CD4-positive, alpha-beta T cell treated with Interleukin-6 for 4 hours (primary cell): ENCODE data around the gene CPNE4.

Experiments
- DNase-seq: peaks from one replicate; pipeline ENCODE4 v3.0.0-alpha.2; 2020; ENCODE audit warnings: mixed read lengths

Gene CPNE4

GRCh38 chr3:131669600-131669999, 365.2 kb downstream of the CPNE4 start:
- no peak for DNase-seq

GRCh38 chr3:131658771-131659170, 376.0 kb downstream of the CPNE4 start:
- no peak for DNase-seq

- DNase-seq = no peak
Measured at GRCh38 chr3:131658115-131658514, 376.7 kb downstream of the CPNE4 start.

GRCh38 chr3:131655070-131655690, 379.6 kb downstream of the CPNE4 start:
- no peak for DNase-seq

DNA sequence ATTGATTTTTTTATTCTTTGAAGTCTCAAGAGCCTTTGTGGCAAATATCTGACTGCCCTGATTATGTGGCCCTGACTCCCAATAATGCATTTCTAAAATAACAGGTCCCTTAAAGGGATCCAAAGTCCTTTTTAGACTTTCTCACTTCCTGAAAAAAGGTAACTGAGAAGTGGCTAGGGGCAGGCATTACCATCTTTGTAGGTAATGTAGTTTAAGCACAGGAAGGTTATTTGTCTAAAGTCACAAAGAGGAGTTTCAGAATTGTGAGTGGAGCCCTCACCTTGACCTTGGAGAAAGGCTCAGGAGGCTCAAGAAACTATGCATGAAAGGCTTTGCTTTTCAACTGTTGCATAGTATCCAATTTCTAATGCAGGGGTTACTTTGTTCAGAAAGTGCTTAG, 389.2 kb downstream of the CPNE4 start:
- no peak for DNase-seq

GRCh38 chr3:131636266-131636775, 398.5 kb downstream of the CPNE4 start:
- DNase-seq = no peak

DNA sequence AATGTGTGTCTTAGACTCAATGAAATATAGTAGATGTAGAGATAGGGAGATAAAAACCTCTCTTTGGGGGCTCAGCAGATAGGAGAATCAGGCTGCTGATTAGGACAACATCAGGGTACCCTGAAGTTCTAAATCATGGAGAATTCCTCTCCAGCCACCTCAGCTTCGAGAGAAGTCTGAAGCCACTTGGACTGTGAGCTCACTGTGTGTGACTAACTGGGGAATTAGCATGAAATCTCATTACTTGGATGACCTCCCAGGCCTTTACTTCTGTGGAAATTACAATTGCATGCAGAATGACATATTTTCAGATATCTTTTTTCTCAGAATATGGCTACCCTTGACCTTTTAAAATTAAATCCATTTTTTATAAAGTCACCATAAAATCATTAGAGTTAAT, 404.0 kb downstream of the CPNE4 start:
- no peak for DNase-seq

DNA sequence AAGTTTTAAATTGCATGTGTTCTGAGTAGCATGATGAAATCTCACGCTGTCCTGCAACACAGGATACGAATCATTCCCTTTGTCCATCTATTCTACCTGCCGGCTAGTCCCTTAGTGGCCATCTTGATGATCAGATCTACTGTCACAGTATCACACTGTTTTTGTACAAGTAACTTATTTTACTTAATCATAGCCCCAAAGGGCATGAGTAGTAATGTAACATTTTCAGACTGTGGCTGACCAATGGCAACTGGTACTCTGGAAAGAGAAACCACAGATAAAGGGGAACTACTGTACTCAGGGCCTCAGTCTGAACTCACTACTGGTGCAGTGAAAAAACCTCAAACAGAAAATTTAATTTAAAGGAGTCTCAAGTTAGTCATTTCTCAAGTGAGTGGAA, 404.7 kb downstream of the CPNE4 start:
- no peak for DNase-seq

DNA sequence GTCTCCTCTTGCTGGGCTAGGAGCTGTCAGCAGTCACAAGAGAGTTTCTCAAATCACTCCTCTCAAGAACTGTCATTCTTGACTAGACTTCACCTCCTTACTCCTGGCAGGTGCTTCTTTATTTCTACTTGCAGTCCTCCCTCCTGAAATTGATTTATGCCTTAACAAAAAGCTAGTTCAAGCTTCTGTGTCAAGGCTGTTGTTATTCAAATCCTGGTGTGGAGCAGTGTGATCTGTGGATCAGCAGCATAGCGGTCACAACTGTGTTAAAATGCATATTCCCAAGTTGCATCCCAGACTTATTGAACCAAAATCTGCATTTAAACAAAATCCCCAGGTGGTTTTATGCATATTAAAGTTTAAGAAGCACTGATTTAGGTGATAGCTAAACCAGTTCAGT, 411.4 kb downstream of the CPNE4 start:
- no peak for DNase-seq

DNA sequence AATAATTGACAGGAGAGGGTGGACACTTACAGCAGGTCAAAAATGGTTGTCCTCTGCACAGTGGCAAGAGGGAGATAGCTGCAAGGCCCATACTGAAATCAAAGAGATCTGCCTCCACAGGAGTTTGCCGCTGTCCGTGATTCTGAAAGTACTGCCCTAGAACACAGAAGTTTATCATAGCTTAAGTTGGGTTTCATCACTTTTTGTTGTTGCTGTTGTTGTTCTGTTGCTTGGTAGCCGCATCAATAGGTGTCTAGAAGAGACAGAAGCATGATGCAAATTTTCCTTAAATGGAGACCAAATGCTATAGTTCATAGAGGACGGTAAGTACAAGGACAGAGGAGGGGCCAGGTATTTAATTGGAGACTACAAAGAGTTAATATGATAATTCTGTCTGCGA, 412.1 kb downstream of the CPNE4 start:
- DNase-seq = no peak

DNA sequence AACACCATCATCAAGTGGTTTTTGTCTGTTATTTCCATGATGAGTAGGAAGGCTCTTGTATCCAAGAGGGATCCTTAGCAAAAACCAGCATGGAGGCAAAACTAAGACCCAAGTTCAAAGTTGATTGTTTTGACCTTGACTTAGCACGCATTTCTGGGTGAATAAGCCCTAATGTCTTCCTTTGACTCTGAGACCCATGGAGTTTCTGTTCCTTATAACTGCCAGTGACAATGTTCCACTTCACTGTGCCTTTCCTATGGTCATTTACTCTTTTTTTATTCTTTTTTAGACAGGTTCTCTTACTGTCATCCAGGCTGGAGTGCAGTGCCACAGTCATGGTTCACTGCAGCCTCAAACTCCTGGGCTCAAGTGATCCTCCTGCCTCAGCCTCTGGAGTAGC, 413.8 kb downstream of the CPNE4 start:
- DNase-seq = no peak

DNA sequence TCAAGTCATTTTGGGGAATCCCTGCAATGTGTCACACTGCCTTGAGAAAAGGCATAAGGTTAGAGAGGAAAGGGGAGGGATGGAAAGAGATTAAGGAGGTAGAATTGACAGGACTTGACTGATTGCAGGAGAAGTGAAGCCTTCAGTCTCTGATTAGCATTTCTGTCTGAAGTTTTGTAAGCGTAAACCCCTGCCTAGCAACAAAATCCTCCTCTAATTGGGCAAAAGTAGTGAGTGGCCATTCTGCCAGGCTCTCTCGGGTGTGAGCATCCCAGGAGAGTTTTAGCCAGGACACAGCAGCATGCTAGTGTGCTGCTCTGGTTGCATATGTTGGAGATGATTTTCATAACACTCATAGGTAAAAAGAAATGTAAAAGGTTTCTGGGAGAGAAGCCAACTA, 415.0 kb downstream of the CPNE4 start:
- DNase-seq = no peak

GRCh38 chr3:131616719-131617118, 418.1 kb downstream of the CPNE4 start:
- no peak for DNase-seq

DNA sequence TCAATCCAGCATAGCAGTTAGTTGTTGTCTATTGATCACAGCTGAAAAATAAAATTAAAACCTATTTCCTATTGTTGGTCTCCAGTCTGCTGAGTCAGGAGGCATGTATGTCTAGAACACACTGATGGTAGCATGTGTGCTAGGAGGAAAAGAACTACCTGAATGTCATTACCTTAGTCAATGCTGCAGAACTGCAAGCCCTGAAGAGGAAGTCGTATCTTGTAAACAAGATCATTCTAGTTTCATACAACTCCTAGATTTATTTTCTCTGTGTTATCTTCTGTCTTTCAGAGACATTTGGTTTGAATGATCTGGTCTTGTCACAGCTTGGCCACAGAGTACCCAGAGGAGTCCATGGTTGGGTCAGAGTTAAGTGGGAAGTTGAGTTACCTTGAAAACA, 422.1 kb downstream of the CPNE4 start:
- DNase-seq = no peak

DNA sequence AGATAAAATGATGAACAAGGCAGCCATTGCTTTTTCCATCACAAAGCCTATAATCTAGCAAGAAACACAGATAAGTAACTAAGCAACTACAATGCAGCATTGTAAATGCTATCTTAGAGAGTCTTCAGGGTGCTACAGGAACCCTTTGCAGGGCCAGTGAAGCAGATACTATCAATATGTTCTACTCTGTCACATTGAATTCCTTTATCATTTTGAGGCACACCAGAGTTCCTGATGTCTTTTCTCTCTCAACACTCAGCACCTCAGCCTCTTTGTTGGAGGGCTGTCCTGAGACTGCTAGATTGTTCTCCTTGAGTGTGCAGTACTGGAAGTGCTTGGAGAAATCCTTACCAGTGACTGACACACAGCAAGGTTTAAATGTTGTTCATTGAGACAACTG, 424.6 kb downstream of the CPNE4 start:
- DNase-seq = no peak

DNA sequence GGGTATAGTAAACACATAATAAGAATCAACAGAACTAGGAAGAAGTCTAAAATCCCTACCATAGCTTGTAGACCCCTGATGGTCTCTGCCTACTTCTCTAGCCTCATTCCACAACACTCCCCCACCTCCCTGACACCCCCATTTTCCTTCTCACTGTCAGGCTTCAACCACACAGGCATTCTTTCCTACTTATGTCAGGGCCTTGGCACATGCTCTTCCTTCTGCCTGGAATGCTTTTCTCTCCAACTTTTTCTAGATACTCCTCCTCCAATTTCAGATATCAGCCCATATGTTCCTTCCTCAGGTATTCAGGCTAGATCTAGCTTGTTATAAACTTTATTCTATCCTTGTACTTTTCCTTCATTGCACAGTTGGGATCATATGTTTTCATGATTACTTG, 426.1 kb downstream of the CPNE4 start:
- DNase-seq = no peak

DNA sequence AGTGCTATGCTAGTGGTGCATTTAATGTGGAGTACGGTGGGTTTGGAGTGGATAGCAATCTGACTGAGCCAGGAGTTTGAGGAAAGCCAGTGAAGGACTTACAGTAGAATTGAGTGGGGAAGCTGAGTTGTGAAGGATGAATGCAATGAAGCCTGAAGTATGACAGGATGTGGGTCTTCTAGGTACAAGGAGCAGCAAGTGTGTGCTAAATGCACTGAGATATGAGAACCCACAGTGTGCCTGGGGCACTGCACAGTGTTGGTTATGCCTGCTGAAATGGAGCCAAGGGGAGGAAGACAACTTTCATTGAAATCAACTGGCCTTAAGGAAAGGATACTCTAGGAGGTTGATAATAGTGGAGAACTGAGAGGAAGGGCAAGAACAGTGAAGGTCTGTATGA, 426.5 kb downstream of the CPNE4 start:
- DNase-seq = no peak

GRCh38 chr3:131605916-131606315, 428.9 kb downstream of the CPNE4 start:
- no peak for DNase-seq

DNA sequence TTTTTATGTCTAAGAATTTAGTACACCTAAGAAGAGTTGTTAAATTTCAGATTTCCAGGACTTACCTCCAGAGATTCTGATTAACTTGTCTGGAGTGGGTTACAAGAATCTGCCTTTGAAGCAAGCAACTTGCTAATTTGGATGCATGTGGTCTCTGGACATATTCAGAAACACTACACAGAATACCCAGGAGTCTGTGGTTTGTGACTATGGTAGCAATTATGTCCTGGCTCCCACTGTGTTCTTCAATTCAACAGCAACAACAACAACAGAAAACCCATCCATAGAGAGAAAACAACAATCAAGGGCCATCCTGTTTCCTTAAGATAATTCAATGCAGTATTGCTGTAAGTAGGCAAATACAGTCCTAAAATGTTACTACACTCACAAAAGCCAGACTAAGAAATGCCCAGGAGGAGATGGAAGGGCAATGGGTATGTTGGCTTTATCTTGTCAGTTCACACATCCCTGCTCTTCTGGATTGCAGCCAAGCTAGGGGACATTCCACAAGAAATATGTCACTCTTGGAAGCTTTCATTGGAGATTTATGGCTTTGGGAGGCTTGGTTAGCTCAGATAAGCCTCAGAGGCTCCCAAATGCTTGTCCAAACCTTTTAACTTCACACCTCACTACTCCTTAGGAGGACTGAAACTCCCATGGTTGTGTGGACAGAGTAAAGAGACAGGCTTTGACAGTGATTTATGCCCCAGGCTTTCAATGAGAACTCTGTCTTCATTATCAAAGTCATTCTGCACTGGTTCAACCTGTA, 432.6 kb downstream of the CPNE4 start:
- no peak for DNase-seq

GRCh38 chr3:131597816-131598215, 437.0 kb downstream of the CPNE4 start:
- DNase-seq = no peak

DNA sequence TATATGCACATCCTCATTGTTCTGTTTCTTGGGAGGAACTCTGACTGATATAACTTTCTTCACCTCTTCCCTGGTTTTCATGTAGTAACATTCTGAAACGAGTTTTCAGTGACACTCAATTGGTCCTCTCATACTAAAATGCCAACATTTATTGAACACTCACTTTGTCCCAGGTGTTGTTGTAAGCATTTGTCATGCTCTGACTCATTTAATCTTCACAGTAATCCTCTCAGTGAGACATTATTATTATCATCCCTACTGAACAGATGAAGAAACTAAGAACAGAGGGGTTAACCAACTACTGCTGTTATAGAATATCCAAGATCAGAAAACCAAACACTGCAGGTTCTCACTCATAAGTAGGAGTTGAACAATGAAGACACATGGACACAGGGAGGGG, 437.9 kb downstream of the CPNE4 start:
- DNase-seq = no peak

- no peak for DNase-seq
Measured at GRCh38 chr3:131591394-131592014, 443.3 kb downstream of the CPNE4 start.

DNA sequence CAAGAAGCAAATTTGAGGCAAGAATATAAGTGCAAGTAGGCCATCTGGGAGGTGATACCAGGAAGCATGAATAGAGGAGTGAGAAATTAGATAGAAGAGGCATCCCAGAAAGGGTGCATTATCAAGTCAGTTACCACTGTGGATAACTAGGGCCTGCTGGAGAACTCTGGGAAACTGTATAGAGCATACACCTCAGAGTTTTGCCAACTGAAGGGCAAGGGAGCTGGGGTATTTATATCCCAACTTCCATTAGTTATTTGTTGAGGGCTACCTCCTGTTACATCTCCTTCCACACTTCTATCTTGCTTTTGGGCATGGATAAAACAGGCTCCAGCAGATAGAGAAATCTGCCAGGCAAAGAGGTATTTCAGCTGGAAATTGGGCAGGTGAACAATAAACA, 448.5 kb downstream of the CPNE4 start:
- no peak for DNase-seq

GRCh38 chr3:131582438-131582837, 452.4 kb downstream of the CPNE4 start:
- no peak for DNase-seq
